GM13976 (cell line): ENCODE measurements around the gene PPP2R2B.

ENCODE experiments used
- DNase-seq: peaks from one replicate; pipeline ENCODE4 v3.0.0; 2012; ENCODE audit warnings: low spot score
- in situ Hi-C: fragments of 300-500 bp; cut with MboI; formaldehyde crosslinking; loops from one replicate; pipeline ENCODE4 v1.12.0; 2022; ENCODE audit warnings: low sequenced_read_pairs, mixed read lengths, inconsistent platforms; ENCODE audit not compliant: unreplicated experiment
- TF ChIP-seq, protein P1 (sequence below): IDR thresholded peaks from 2 replicates; pipeline ENCODE4 v1.5.1; 2012; ENCODE audit warnings: borderline replicate concordance, mild to moderate bottlenecking; ENCODE audit not compliant: insufficient read depth; ENCODE audit errors: extremely low read depth, missing control alignments, control extremely low read depth

PPP2R2B gene

DNA sequence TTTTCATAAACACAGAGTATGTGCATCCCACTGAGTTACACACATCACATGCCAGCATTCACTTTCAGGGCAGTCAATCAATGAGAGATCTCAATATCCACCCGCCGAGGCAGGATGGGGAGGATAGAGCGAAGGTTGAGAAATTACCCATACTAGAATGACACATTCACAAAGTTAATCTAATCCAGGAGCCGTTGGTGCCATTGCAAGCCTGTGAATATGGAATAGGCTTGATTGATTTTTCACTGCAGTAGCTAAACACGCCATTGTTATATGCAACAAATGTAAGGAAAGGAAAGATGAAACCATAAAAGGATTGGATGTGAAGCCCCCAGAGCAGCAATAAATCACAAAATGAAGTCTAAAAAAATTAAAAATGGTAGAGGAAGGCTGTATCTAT is 194.7 kb downstream of the PPP2R2B start:
- in situ Hi-C loops: no loop called here
- TF ChIP-seq, protein P1, sequence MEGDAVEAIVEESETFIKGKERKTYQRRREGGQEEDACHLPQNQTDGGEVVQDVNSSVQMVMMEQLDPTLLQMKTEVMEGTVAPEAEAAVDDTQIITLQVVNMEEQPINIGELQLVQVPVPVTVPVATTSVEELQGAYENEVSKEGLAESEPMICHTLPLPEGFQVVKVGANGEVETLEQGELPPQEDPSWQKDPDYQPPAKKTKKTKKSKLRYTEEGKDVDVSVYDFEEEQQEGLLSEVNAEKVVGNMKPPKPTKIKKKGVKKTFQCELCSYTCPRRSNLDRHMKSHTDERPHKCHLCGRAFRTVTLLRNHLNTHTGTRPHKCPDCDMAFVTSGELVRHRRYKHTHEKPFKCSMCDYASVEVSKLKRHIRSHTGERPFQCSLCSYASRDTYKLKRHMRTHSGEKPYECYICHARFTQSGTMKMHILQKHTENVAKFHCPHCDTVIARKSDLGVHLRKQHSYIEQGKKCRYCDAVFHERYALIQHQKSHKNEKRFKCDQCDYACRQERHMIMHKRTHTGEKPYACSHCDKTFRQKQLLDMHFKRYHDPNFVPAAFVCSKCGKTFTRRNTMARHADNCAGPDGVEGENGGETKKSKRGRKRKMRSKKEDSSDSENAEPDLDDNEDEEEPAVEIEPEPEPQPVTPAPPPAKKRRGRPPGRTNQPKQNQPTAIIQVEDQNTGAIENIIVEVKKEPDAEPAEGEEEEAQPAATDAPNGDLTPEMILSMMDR: no peak
- DNase-seq: no peak

DNA sequence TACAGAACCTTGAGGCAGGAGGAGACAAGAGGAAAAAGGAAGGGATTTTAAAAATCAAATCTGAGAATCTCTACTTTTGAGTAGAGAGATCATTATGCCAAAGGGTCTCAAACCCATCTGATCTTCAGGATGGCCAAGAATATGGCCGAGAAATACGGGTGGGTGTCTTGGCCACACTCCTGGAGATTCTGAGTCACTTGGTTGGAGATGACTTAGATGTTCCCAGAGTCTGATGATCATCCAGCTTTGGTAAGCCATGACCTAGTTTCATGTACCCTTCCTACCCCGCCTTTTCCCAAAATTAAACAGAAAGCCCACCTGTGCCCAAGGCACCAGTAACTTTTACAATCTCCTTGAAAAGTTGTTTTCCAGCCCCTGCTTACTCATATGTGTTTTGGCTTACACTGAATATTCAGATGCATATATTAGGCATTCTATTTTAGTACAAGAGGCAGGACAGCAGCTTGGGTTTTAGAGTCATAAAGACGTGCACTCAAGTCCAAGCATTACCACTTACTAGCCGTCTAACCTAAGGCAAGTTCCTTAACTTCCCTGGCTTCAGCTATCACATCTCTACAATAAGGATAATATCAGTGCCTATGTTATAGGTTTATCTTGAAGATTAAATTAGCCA is 195.5 kb downstream of the PPP2R2B start:
- in situ Hi-C loops: no loop called here
- TF ChIP-seq, protein P1: no peak
- DNase-seq: no peak

DNA sequence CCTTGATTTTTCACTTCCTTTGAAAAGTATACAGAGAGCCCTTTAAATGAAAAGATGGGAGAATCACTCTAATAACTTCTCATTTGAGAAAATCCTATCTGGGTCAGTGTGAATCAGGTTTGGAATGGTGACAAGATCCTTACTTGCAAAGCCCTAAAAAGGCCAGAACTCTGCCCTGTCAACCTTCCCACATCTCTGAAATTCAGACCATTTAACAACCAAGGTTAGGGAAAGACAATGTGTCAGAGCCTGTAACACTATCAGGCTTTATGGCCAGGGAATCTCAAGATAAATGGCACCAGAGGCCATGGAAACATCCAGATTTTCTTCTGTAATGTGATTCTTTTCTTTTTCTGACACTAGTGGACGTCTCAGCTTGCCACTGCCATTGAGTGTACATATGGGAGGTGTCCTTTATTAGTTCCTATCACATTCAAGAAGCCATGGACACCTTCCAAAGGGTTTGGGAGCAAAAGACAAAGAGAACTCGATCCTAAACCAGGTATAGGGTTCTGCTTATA is 196.9 kb downstream of the PPP2R2B start:
- DNase-seq: no peak
- in situ Hi-C loops: no loop called here
- TF ChIP-seq, protein P1: no peak

DNA sequence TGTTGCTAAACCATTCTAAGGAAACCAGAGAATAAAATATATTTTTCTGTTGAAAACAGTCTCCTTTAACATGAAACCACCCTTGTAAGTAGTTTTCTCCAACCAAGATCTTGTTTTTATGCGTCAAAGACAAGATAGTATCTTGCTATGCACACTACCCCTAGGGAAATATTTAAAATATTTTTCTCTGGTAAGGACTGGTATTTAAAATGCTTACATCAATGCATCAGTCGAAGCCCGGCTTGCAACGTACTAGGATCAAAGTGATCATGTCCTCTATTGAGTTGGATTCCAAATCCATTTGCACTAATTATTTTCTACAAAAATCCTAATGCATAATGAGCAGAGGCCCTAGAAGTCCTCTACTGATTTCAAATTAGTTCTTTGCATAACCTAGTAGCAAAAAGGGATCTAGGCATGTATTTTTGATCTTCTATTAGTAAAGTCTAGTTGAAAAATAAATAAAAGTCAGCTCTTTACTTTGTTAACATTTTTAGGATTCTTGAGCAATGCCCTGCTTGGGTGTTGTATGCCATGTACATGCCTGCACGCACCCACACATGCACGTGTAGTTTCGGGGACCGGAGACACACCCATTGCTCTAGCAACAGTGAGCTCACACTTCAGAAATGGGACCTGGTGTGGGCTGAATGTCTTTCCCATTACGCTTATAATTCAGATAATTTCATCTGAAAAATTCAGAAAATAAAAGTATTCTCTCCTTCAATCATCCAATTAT is 197.5 kb downstream of the PPP2R2B start:
- TF ChIP-seq, protein P1: no peak
- in situ Hi-C loops: no loop called here
- DNase-seq: no peak

DNA sequence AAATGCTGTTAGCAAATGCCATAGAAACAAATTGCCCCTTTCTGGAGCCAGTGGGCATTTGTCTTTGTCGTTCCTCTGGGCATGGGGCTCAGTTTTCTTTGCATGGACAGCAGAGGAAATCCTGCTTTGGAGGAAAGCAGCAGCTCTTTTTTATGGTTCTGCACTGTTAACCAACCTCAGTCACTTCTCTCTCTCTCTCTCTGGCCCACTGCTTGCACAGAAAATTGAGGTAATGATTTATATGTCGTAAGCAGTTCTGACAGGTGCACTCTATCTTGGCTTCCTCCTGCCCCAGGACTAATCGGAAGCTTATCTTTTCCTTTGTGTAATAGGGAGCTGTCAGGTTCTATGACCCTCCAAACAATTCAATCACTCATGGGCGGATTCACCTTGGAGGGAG is 202.9 kb downstream of the PPP2R2B start:
- TF ChIP-seq, protein P1: no peak
- no peak for DNase-seq
- in situ Hi-C loops: no loop called here

DNA sequence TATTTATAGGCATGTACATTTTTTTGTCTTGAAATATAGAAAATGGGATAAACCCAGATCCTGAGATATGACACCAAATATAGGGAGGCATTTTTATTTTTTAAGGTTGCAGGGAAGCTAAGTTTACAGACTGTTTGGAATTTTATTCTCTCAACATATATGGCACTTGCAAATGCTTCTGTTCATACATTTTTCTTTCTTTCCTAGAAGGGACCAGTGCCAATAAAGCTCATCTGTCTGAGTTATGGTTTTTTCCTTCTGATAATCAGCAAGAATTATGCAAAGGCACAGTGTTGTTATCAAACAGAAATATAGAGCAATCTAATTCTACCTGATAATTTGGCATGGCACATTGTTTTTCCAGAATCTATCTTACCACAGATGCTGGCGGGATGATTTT is 205.7 kb downstream of the PPP2R2B start:
- no peak for DNase-seq
- TF ChIP-seq, protein P1: no peak
- in situ Hi-C loops: no loop called here
